H1 (cell line): Measurements from ENCODE around the gene CCL25.

Experiments used
- ATF2 ChIP-seq: IDR thresholded peaks from 2 replicates; pipeline ENCODE4 v1.6.1; 2012; ENCODE audit warnings: low read length, inconsistent platforms
- ATF3 ChIP-seq: IDR thresholded peaks from 2 replicates; pipeline ENCODE4 v1.6.1; 2011; ENCODE audit warnings: low read depth, mild to moderate bottlenecking, low read length; ENCODE audit not compliant: insufficient read depth
- JUND ChIP-seq: IDR thresholded peaks from 2 replicates; pipeline ENCODE4 v1.6.1; 2011; ENCODE audit warnings: mild to moderate bottlenecking, improper control_type of control experiment, low read length
- ZNF274 ChIP-seq: IDR thresholded peaks from 2 replicates; pipeline ENCODE4 v1.7.0; 2012; ENCODE audit warnings: low read length, borderline replicate concordance; ENCODE audit errors: extremely low read depth
- TF ChIP-seq, protein P1 (sequence below), 3 experiments: IDR thresholded peaks; 1 replicate in 2 of 3; 2 replicates in 1 of 3; pipeline versions ENCODE4 v1.5.1 to v1.6.1; 2011; ENCODE audit warnings: low read length in 3 of 3, mild to moderate bottlenecking in 3 of 3, inconsistent platforms in 2 of 3, low read depth in 1 of 3, moderate library complexity in 1 of 3; ENCODE audit not compliant: insufficient read depth in 1 of 3; ENCODE audit errors: control extremely low read depth in 1 of 3

GRCh38 chr19:8084152-8084551, 31.6 kb downstream of the CCL25 start:
- TF ChIP-seq, protein P1, sequence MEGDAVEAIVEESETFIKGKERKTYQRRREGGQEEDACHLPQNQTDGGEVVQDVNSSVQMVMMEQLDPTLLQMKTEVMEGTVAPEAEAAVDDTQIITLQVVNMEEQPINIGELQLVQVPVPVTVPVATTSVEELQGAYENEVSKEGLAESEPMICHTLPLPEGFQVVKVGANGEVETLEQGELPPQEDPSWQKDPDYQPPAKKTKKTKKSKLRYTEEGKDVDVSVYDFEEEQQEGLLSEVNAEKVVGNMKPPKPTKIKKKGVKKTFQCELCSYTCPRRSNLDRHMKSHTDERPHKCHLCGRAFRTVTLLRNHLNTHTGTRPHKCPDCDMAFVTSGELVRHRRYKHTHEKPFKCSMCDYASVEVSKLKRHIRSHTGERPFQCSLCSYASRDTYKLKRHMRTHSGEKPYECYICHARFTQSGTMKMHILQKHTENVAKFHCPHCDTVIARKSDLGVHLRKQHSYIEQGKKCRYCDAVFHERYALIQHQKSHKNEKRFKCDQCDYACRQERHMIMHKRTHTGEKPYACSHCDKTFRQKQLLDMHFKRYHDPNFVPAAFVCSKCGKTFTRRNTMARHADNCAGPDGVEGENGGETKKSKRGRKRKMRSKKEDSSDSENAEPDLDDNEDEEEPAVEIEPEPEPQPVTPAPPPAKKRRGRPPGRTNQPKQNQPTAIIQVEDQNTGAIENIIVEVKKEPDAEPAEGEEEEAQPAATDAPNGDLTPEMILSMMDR (IDR thresholded peaks at IDR 0.05; ENCODE audit: control extremely low read depth in 1 of 3, insufficient read depth in 1 of 3, low read depth in 1 of 3, low read length in 3 of 3): no peak
- no peak for TF ChIP-seq ZNF274
- no peak for TF ChIP-seq ATF3
- no peak for TF ChIP-seq JUND
- TF ChIP-seq ATF2: no peak
